Endothelial cell of coronary artery (primary cell): Measurements from ENCODE around the gene SRMS. TPM values are rescaled to one million over a fixed set of nuclear protein-coding genes. Genes with fewer than 3 reads are reported as not detected.

Experiments used
- total RNA-seq: library from RNA; depleted of rRNA; stranded (reverse); fragments of >200 nt; gene quantifications from 2 replicates; pipeline ENCODE4 v1.2.3, GENCODE V29; 2014

The SRMS gene
- not detected in 2 replicates for total RNA-seq

DNA sequence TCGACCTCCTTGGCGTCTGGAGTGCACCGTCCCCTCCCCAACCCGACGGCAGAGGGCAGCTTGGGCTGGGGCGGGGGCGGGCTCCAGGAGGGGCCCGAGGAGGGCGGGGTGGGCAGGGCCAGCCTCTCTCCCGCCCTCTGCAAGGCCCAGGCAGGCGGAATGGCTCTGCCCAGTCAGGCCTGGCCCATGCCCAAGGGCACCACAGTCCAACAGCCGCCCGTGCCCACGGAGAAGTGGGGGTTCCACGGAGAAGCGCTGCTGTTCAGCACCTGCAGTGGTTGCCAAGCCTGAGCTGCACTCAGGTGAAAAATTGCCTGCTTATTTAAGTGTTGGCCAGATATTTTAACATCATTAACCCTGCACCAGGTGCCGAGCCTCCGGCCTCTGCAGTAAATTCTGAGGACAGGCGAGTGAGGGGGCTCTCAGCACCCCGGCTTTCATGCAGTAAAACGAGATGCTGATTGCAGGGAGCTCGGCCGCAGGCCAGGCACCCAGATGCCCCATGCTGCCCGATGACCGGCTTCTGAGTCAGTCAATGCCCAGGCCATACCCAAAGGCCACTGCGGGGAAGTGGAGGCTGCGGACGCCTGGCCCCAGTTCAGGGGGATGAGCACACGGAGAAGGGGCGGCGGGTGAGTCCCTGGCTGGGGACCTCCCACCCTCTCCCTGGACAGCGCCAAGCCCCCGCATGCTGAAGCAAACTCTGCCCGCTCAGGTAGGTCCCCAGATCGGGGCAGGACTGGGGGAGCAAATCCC lies at the start of gene SRMS:
Gene SRMS (minus strand): TSS at position 25 of the 756 bp plus-strand sequence. CDS start 286 bp downstream, outside the sequence.

GRCh38 chr20:63574156-63574828 lies 26.7 kb upstream of the SRMS start, which contains the start of gene HELZ2:
HELZ2 (minus strand) TSS chr20:63574239; CDS start chr20:63572385, 1,854 bp downstream.

GRCh38 chr20:63553933-63554290 lies 6.4 kb upstream of the SRMS start, which contains the start of gene FNDC11:
FNDC11 (plus strand) TSS chr20:63554159; CDS start chr20:63555664, 1,505 bp downstream.

DNA sequence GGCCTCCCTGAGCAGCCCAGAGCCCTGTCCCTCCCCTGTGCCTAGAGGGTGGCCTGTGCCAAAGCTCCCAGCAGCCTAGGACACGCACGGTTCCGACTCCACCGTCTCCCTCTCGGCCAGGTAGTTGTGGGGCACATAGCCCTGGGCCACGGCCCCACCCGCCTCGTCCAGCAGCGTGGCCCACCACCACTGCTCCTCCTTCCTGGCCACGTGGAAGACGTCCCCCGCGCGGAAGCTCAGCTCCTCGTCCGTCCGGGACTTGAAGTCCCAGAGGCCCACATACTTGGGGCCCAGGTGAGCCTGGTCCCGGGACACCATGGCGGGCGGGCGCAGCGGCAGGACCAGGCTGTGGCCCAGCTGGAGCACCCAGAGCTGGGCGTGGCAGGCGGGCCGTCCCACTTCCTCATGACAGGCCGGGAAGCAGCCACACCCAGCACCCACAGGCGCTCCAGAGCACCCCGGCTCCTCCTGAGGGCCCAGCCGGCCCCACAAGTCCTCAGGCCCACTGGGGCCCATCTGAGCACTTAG lies 10.5 kb downstream of the SRMS start, which contains the start of gene PTK6:
Gene PTK6 (minus strand): TSS at position 380 of the 528 bp plus-strand sequence. CDS start 62 bp downstream, at position 318.

GRCh38 chr20:63520504-63520933 lies 27.0 kb downstream of the SRMS start, which contains the start of gene PPDPF:
PPDPF (plus strand) TSS chr20:63520765; CDS start chr20:63521309, 544 bp downstream.

GRCh38 chr20:63498960-63499337 lies 48.6 kb downstream of the SRMS start, which contains the start of gene EEF1A2:
EEF1A2 (minus strand) TSS chr20:63499083; CDS start chr20:63497763, 1,320 bp downstream.

Other genes with a start within 250 kb of the SRMS start
- gene CHRNA4, start 186.4 kb downstream of the SRMS start, total RNA-seq: not detected in 2 replicates
- gene KCNQ2, start 75.1 kb downstream of the SRMS start, total RNA-seq: not detected in 2 replicates
- 1.0 and 2.0 TPM in 2 replicates for gene EEF1A2, start 48.7 kb downstream of the SRMS start, total RNA-seq
- 12.1 and 14.5 TPM in 2 replicates for gene PPDPF, start 27.0 kb downstream of the SRMS start, total RNA-seq
- under 0.01 TPM in 2 replicates for gene PTK6, start 10.4 kb downstream of the SRMS start, total RNA-seq
- gene FNDC11, start 6.4 kb upstream of the SRMS start, total RNA-seq: 0.63 and 0.94 TPM in 2 replicates
- 31.0 and 44.7 TPM in 2 replicates for gene HELZ2, start 26.5 kb upstream of the SRMS start, total RNA-seq
- gene GMEB2, start 79.4 kb upstream of the SRMS start, total RNA-seq: 8.5 and 9.3 TPM in 2 replicates
- gene STMN3, start 105.7 kb upstream of the SRMS start, total RNA-seq: 2.7 and 3.4 TPM in 2 replicates
- gene RTEL1, start 110.6 kb upstream of the SRMS start, total RNA-seq: 10.0 and 13.1 TPM in 2 replicates
- gene TNFRSF6B, start 148.9 kb upstream of the SRMS start, total RNA-seq: 10.2 and 60.2 TPM in 2 replicates
- gene ARFRP1, start 160.2 kb upstream of the SRMS start, total RNA-seq: 39.6 and 54.9 TPM in 2 replicates
- 17.9 and 21.7 TPM in 2 replicates for gene ZGPAT, start 160.3 kb upstream of the SRMS start, total RNA-seq
- gene LIME1, start 188.9 kb upstream of the SRMS start, total RNA-seq: 2.2 and 4.3 TPM in 2 replicates
- gene SLC2A4RG, start 192.0 kb upstream of the SRMS start, total RNA-seq: 12.4 and 12.5 TPM in 2 replicates